HepG2 (cell line): ENCODE data around the gene FITM1. TPM values are rescaled to one million over a fixed set of nuclear protein-coding genes. Genes with fewer than 3 reads are reported as not detected.

ENCODE experiments used
- BRD4 ChIP-seq: sonication (generic); formaldehyde crosslinking; IDR thresholded peaks from 2 replicates; pipeline ENCODE4 v1.4.0; 2020; ENCODE audit warnings: missing genetic modification reagents
- CCAR2 ChIP-seq: fragments of 200-400 bp; formaldehyde crosslinking; optimal IDR thresholded peaks from 2 replicates; pipeline ENCODE3; 2018; ENCODE audit warnings: low read depth, mild to moderate bottlenecking, low read length, moderate library complexity
- ETS1 ChIP-seq: sonication (generic); formaldehyde crosslinking; IDR thresholded peaks from 2 replicates; pipeline ENCODE4 v1.4.0; 2020; ENCODE audit warnings: missing genetic modification reagents
- HMG20A ChIP-seq: IDR thresholded peaks from 2 replicates; pipeline ENCODE4 v1.6.1; 2016; ENCODE audit warnings: borderline replicate concordance
- HNF1A ChIP-seq, 2 experiments: sonication (generic) in 1 of 2; formaldehyde crosslinking in 1 of 2; IDR thresholded peaks; 2 replicates each; pipeline versions ENCODE4 v1.4.0 to v1.6.1; 2016 to 2020; ENCODE audit warnings: borderline replicate concordance in 1 of 2, low read depth in 1 of 2, mild to moderate bottlenecking in 1 of 2, missing genetic modification reagents in 1 of 2
- IKZF5 ChIP-seq: IDR thresholded peaks from 2 replicates; pipeline ENCODE4 v1.6.1; 2018; ENCODE audit warnings: missing genetic modification reagents, mild to moderate bottlenecking, missing compliant biosample characterization
- ISX ChIP-seq: sonication (generic); formaldehyde crosslinking; conservative IDR thresholded peaks from 2 replicates; pipeline ENCODE4 v1.5.0; 2020; ENCODE audit warnings: missing genetic modification reagents
- KLF11 ChIP-seq: IDR thresholded peaks from 2 replicates; pipeline ENCODE4 v1.6.1; 2016; ENCODE audit warnings: missing compliant biosample characterization
- MZF1 ChIP-seq: sonication (generic); formaldehyde crosslinking; IDR thresholded peaks from 2 replicates; pipeline ENCODE4 v1.8.1; 2023; ENCODE audit warnings: mild to moderate bottlenecking, missing genetic modification reagents, borderline replicate concordance
- NR2F2 ChIP-seq: IDR thresholded peaks from 2 replicates; pipeline ENCODE4 v1.6.1; 2012; ENCODE audit warnings: low read depth, inconsistent platforms, borderline replicate concordance
- SP4 ChIP-seq: sonication (generic); formaldehyde crosslinking; IDR thresholded peaks from 2 replicates; pipeline ENCODE4 v1.8.1; 2023; ENCODE audit warnings: mild to moderate bottlenecking, missing genetic modification reagents
- SRY ChIP-seq: sonication (generic); formaldehyde crosslinking; IDR thresholded peaks from 2 replicates; pipeline ENCODE4 v1.8.0; 2022; ENCODE audit warnings: mild to moderate bottlenecking, missing genetic modification reagents
- TSC22D2 ChIP-seq: sonication (generic); formaldehyde crosslinking; IDR thresholded peaks from 2 replicates; pipeline ENCODE4 v1.5.1; 2020; ENCODE audit warnings: missing genetic modification reagents, mild to moderate bottlenecking, borderline replicate concordance
- ZNF468 ChIP-seq: sonication (generic); formaldehyde crosslinking; IDR thresholded peaks from 2 replicates; pipeline ENCODE4 v1.8.0; 2022; ENCODE audit warnings: mild to moderate bottlenecking, moderate library complexity, missing genetic modification reagents
- ZNF589 ChIP-seq: sonication (generic); formaldehyde crosslinking; conservative IDR thresholded peaks from 2 replicates; pipeline ENCODE4 v1.8.0; 2022; ENCODE audit warnings: mild to moderate bottlenecking, moderate library complexity, missing genetic modification reagents
- ZNF670 ChIP-seq: sonication (generic); formaldehyde crosslinking; IDR thresholded peaks from 2 replicates; pipeline ENCODE4 v1.8.0; 2022; ENCODE audit warnings: mild to moderate bottlenecking, missing genetic modification reagents, borderline replicate concordance
- ZSCAN30 ChIP-seq: sonication (generic); formaldehyde crosslinking; IDR thresholded peaks from 2 replicates; pipeline ENCODE4 v1.5.0; 2020; ENCODE audit warnings: mild to moderate bottlenecking, missing genetic modification reagents
- polyA plus RNA-seq, 8 experiments: library from polyadenylated mRNA; depleted of rRNA in 3 of 8; stranded (reverse) in 7 of 8; unstranded in 1 of 8; fragments of >200 nt; fragmentation: Illumina TruSeq in 4 of 8; extraction: Trizol in 4 of 8; gene quantifications; 2 replicates each; pipeline versions ENCODE4 v1.2.1 to v1.2.3, GENCODE V29; 2011 to 2016; ENCODE audit warnings: low read depth in 4 of 8, missing spikeins in 1 of 8, mixed read lengths in 1 of 8; ENCODE audit not compliant: insufficient read depth in 1 of 8
- total RNA-seq, 5 experiments: library from RNA; depleted of rRNA; stranded (reverse); fragments of >200 nt; fragmentation: Illumina TruSeq; extraction: Trizol; gene quantifications; 2 replicates each; pipeline ENCODE4 v1.2.3, GENCODE V29; 2016; ENCODE audit warnings: low read depth in 1 of 5
- TF ChIP-seq, protein P1 (sequence below): sonication (generic); formaldehyde crosslinking; IDR thresholded peaks from 2 replicates; pipeline ENCODE4 v1.4.0; 2020; ENCODE audit warnings: low read depth, mild to moderate bottlenecking, missing genetic modification reagents
- TF ChIP-seq, protein P2 (sequence below): sonication (generic); formaldehyde crosslinking; IDR thresholded peaks from 2 replicates; pipeline ENCODE4 v1.5.0; 2020; ENCODE audit warnings: mild to moderate bottlenecking, missing genetic modification reagents

Gene FITM1
- total and polyA plus RNA-seq, 2 of the 13 experiments (the other 11 are each of a cell fraction or from before 2014, with no cell fraction given) = 2.7 to 5.8 TPM

- TF ChIP-seq IKZF5 (CRISPR knock-in tag) (peak; percentile 55; the same call in 1 of the 2 replicates), KLF11 (0 out of 2 replicates have a peak, but pooled peaks have one; percentile 47), MZF1 (no peak), ZNF589 (CRISPR knock-in tag) (no peak), CCAR2 (no peak), ZSCAN30 (CRISPR knock-in tag) (no peak), TSC22D2 (CRISPR knock-in tag) (peak; percentile 55; the same call in 1 of the 2 replicates), ETS1 (CRISPR knock-in tag) (no peak), ISX (peak; percentile 28; the same call in 1 of the 2 replicates), HMG20A (no peak), SRY (peak; percentile 98), HNF1A (IDR thresholded peaks at IDR 0.05; ENCODE audit: low read depth) (no peak), HNF1A (CRISPR knock-in tag; IDR thresholded peaks at IDR 0.05; ENCODE audit: borderline replicate concordance) (no peak), NR2F2 (peak; percentile 44; the same call in 1 of the 2 replicates), ZNF468 (CRISPR knock-in tag) (no peak), SP4 (CRISPR knock-in tag) (peak; percentile 46; the same call in 1 of the 2 replicates), BRD4 (CRISPR knock-in tag) (no peak; the same call in 1 of the 2 replicates), ZNF670 (no peak)
- TF ChIP-seq, protein P1, sequence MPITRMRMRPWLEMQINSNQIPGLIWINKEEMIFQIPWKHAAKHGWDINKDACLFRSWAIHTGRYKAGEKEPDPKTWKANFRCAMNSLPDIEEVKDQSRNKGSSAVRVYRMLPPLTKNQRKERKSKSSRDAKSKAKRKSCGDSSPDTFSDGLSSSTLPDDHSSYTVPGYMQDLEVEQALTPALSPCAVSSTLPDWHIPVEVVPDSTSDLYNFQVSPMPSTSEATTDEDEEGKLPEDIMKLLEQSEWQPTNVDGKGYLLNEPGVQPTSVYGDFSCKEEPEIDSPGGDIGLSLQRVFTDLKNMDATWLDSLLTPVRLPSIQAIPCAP (CRISPR knock-in tag) = no peak
- TF ChIP-seq, protein P2, sequence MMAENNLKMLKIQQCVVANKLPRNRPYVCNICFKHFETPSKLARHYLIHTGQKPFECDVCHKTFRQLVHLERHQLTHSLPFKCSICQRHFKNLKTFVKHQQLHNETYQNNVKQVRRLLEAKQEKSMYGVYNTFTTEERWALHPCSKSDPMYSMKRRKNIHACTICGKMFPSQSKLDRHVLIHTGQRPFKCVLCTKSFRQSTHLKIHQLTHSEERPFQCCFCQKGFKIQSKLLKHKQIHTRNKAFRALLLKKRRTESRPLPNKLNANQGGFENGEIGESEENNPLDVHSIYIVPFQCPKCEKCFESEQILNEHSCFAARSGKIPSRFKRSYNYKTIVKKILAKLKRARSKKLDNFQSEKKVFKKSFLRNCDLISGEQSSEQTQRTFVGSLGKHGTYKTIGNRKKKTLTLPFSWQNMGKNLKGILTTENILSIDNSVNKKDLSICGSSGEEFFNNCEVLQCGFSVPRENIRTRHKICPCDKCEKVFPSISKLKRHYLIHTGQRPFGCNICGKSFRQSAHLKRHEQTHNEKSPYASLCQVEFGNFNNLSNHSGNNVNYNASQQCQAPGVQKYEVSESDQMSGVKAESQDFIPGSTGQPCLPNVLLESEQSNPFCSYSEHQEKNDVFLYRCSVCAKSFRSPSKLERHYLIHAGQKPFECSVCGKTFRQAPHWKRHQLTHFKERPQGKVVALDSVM (CRISPR knock-in tag) = no peak
These were observed 49.3 kb upstream of the FITM1 start (continued) for GRCh38 chr14:24080888-24081738.
